GM21529 (cell line): Measurements from ENCODE around the gene CNTN1.

Experiments
- ATAC-seq: cut with Tn5 transposase; IDR thresholded peaks from one replicate; pipeline ENCODE4 v1.9.1; 2021; ENCODE audit not compliant: unreplicated experiment

Gene CNTN1

DNA sequence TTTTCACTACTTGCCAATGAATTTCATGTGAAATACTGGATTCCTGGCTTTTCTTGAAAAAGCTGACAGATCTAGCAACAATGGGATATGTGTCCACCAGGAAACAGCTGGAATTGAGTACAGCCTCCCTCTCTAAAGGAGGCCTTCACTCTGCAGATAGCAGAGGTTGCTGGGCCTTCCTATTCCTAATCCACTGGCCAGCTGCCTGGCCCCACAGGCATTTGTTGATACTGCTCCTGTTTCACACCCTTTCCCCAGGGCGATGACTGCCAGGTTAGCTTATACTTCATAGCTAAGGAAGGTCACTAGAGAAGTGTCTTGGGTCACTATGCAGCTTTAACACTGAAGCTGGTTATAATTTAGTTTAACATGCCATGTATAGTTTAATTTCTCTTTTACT, 408.3 kb downstream of the CNTN1 start:
- ATAC-seq = no peak

GRCh38 chr12:41101806-41102205, 409.6 kb downstream of the CNTN1 start:
- ATAC-seq = no peak

DNA sequence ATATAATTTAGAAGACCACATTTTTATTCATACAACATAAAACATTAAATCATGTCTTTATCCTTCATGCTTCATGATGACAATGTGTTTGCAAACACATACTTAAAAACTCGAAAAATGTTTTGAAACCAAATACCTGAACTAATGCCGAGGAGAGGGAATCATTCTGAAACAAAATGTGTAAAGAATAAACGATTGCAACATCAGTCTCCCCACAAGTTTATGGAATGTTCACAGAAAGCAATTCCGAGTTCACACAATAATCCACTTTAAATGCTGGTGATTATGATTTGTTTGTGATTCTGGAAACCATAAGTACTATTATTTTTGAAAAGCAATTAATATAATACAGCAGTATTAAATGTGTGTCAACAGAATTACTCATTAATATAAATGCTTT, 411.4 kb downstream of the CNTN1 start:
- ATAC-seq = no peak

DNA sequence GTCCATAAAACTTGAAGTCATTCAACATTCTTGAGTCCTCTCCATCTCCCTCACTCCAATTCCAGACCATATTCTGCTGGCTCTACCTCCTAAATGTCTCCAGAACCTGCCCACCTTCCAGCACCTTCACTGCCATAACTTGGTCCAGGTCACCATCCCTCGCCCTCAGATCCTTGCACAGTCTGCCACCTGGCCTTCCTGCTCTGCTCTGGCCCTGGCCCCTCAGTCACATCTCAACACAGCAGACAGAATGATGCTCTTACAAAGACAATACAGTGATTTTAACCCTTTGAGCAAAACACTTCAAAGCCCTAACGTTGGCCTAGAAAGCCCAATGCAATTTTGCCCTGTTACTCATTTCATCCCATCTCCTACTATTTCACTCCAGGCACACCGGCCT, 414.1 kb downstream of the CNTN1 start:
- ATAC-seq = no peak

GRCh38 chr12:41108032-41108431, 415.8 kb downstream of the CNTN1 start:
- ATAC-seq = no peak

GRCh38 chr12:41112903-41113302, 420.7 kb downstream of the CNTN1 start:
- no peak for ATAC-seq

DNA sequence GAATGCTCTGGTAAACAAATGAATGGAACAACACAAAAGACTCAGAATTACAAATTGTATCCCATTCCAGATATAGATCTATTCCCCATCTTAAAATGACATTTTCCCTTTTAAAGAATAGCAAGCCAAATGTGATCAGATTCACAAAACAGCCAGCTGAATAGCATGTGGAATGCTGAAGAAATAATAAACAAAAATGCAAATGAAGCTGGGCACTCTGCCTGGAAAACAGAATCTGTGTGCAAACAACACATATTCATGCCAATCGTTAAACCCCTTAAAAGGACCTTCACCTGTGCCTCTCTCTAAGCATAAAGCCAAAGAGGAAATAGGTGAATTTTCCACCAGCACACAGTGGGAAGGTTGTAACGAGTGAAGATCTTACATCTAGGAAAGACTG, 428.0 kb downstream of the CNTN1 start:
- no peak for ATAC-seq

GRCh38 chr12:41121374-41121773, 429.1 kb downstream of the CNTN1 start:
- ATAC-seq = no peak
